Glomerular visceral epithelial cell (primary cell): ENCODE measurements around the gene RESP18.

Experiments
- DNase-seq: peaks from one replicate; pipeline ENCODE4 v3.0.0-alpha.2; 2016; ENCODE audit errors: extremely low spot score

Gene RESP18

GRCh38 chr2:219277703-219278654 is 54.6 kb downstream of the RESP18 start:
- DNase-seq: peak; percentile 84
